Endothelial cell of umbilical vein (primary cell): ENCODE results near the gene GIGYF2. TPM values are rescaled to one million over a fixed set of nuclear protein-coding genes. Genes with fewer than 3 reads are reported as not detected.

Experiments used
- BruUV-seq: library from RNA; stranded (reverse); fragments of 400-500 nt; replicated peaks from 2 replicates; lab custom pipeline; 2021; lab: Mats Ljungman, UMichigan
- CTCF ChIA-PET: fragments of 300-600, 350-600 bp; sonication (Branson Sonifier 250); formaldehyde crosslinking; loops from one replicate; lab custom pipeline; 2021; ENCODE audit warnings: antibody characterized with exemption, inconsistent platforms; lab: Charles Lee
- POLR2A ChIA-PET: fragments of 300-600, 350-600 bp; sonication (Branson Sonifier 250); formaldehyde crosslinking; loops from one replicate; lab custom pipeline; 2021; ENCODE audit warnings: antibody characterized with exemption, inconsistent platforms; lab: Charles Lee
- DNase-seq: peaks from one replicate; pipeline ENCODE4 v3.0.0-alpha.2; 2011; ENCODE audit warnings: low read depth, low spot score
- FAIRE-seq: peaks from 2 replicates; lab custom pipeline; 2011; peaks lifted over from hg19 to GRCh38; lab: Jason Lieb, UNC
- H2AFZ ChIP-seq: 2 replicates; pipeline ENCODE4 v1.6.0; 2012; ENCODE audit warnings: low read depth, low read length, control low read depth, inconsistent platforms
- H3K27ac ChIP-seq: 2 replicates; pipeline ENCODE4 v1.5.1; 2011; ENCODE audit warnings: low read depth, mild to moderate bottlenecking, control low read depth, low read length, moderate library complexity; ENCODE audit not compliant: insufficient read depth
- H3K27me3 ChIP-seq, 2 experiments: 2 replicates each; pipeline versions ENCODE4 v1.6.0 to v1.6.1; 2011; ENCODE audit warnings: low read length in 2 of 2, mixed read lengths in 1 of 2; ENCODE audit not compliant: control insufficient read depth in 2 of 2, insufficient read depth in 2 of 2
- H3K36me3 ChIP-seq, 2 experiments: 2 replicates in 1 of 2; 3 replicates in 1 of 2; pipeline ENCODE4 v1.5.1; 2011; ENCODE audit warnings: low read length in 2 of 2, mild to moderate bottlenecking in 1 of 2, moderate library complexity in 1 of 2; ENCODE audit not compliant: control insufficient read depth in 2 of 2, insufficient read depth in 2 of 2; ENCODE audit errors: extremely low read depth in 1 of 2
- H3K4me1 ChIP-seq: 3 replicates; pipeline ENCODE4 v1.5.1; 2011; ENCODE audit warnings: mild to moderate bottlenecking, low read length; ENCODE audit not compliant: control insufficient read depth, insufficient read depth; ENCODE audit errors: extremely low read depth
- H3K4me2 ChIP-seq: 2 replicates; pipeline ENCODE4 v1.6.1; 2011; ENCODE audit warnings: low read length, control low read depth, mixed read lengths; ENCODE audit not compliant: insufficient read depth
- H3K4me3 ChIP-seq, 3 experiments: fragments of 200-600 bp in 1 of 3; sonication (generic), shearing (Covaris generic) in 1 of 3; replicated peaks in 1 of 3; 2 replicates each; pipeline ENCODE4 v1.5.1; 2011 to 2016; ENCODE audit warnings: control low read depth in 3 of 3, low read length in 3 of 3, mild to moderate bottlenecking in 2 of 3, inconsistent platforms in 1 of 3, low read depth in 1 of 3, moderate library complexity in 1 of 3; ENCODE audit not compliant: insufficient read depth in 1 of 3
- H3K79me2 ChIP-seq: 2 replicates; pipeline ENCODE4 v1.6.0; 2012; ENCODE audit warnings: low read length, inconsistent platforms; ENCODE audit not compliant: control insufficient read depth, insufficient read depth
- H3K9ac ChIP-seq: replicated peaks from 2 replicates; pipeline ENCODE3; 2011; ENCODE audit warnings: low read length, control low read depth; ENCODE audit not compliant: insufficient read depth; ENCODE audit errors: extremely low read depth
- H3K9me1 ChIP-seq: replicated peaks from 3 replicates; pipeline ENCODE4 v1.6.0; 2011; ENCODE audit warnings: mild to moderate bottlenecking, low read length; ENCODE audit not compliant: control insufficient read depth, insufficient read depth; ENCODE audit errors: extremely low read depth
- H3K9me3 ChIP-seq: replicated peaks from 2 replicates; pipeline ENCODE4 v1.5.1; 2012; ENCODE audit warnings: low read length, inconsistent platforms; ENCODE audit not compliant: control insufficient read depth, insufficient read depth
- H4K20me1 ChIP-seq: replicated peaks from 2 replicates; pipeline ENCODE3; 2011; ENCODE audit warnings: mild to moderate bottlenecking, low read length; ENCODE audit not compliant: control insufficient read depth, insufficient read depth; ENCODE audit errors: extremely low read depth
- EZH2 ChIP-seq: IDR thresholded peaks from 2 replicates; pipeline ENCODE4 v1.6.1; 2012; ENCODE audit warnings: borderline replicate concordance, low read depth, mild to moderate bottlenecking, moderate library complexity, low read length, inconsistent platforms; ENCODE audit not compliant: severe bottlenecking
- FOS ChIP-seq: IDR thresholded peaks from 2 replicates; pipeline ENCODE4 v1.6.1; 2011; ENCODE audit warnings: mild to moderate bottlenecking, low read length, moderate library complexity, borderline replicate concordance; ENCODE audit not compliant: insufficient read depth
- GATA2 ChIP-seq: IDR thresholded peaks from 2 replicates; pipeline ENCODE4 v1.7.0; 2011; ENCODE audit warnings: low read depth, mild to moderate bottlenecking, moderate library complexity, mixed read lengths, low read length; ENCODE audit not compliant: insufficient read length, insufficient read depth
- JUN ChIP-seq: IDR thresholded peaks from 2 replicates; pipeline ENCODE4 v1.6.1; 2011; ENCODE audit warnings: borderline replicate concordance, low read depth; ENCODE audit not compliant: insufficient read length, insufficient read depth
- MAX ChIP-seq: IDR thresholded peaks from 2 replicates; pipeline ENCODE4 v1.6.1; 2011; ENCODE audit not compliant: insufficient read depth, insufficient read length
- MYC ChIP-seq: IDR thresholded peaks from one replicate; pipeline ENCODE4 v1.6.1; 2011; ENCODE audit warnings: mild to moderate bottlenecking, low read depth, low read length
- POLR2A ChIP-seq: IDR thresholded peaks from 2 replicates; pipeline ENCODE4 v1.6.1; 2012; ENCODE audit warnings: low read depth, mild to moderate bottlenecking, control low read depth, low read length
- POLR2AphosphoS5 ChIP-seq: IDR thresholded peaks from 2 replicates; pipeline ENCODE4 v1.6.1; 2012; ENCODE audit warnings: low read depth, mild to moderate bottlenecking, control low read depth, low read length, moderate library complexity; ENCODE audit not compliant: insufficient read depth
- dilution Hi-C: fragments of 300-500 bp; cut with MboI; formaldehyde crosslinking; loops from one replicate; pipeline ENCODE4 v1.15.0; 2019; ENCODE audit warnings: low sequenced_read_pairs; ENCODE audit not compliant: extremely low pct_ligation_motif_present
- intact Hi-C: fragments of 100-400 bp; cut with micrococcal nuclease; formaldehyde crosslinking; loops from one replicate; pipeline ENCODE4 v1.10.0; 2022
- polyA plus RNA-seq, 4 experiments: library from polyadenylated mRNA; depleted of rRNA in 3 of 4; stranded (reverse) in 3 of 4; unstranded in 1 of 4; fragments of >200 nt; gene quantifications; 2 replicates each; pipeline versions ENCODE4 v1.2.1 to v1.2.3, GENCODE V29; 2011 to 2012; ENCODE audit warnings: missing spikeins in 1 of 4
- total RNA-seq: library from RNA; stranded (reverse); gene quantifications from 2 replicates; pipeline ENCODE4 v1.2.3, GENCODE V29; 2021
- TF ChIP-seq, protein P1 (sequence below), 2 donors: IDR thresholded peaks; 1 replicate in 1 of 2; 2 replicates in 1 of 2; pipeline ENCODE4 v1.5.1; 2011; ENCODE audit warnings: low read length in 2 of 2, mild to moderate bottlenecking in 2 of 2, moderate library complexity in 2 of 2, control low read depth in 1 of 2, inconsistent platforms in 1 of 2, low read depth in 1 of 2; ENCODE audit not compliant: insufficient read depth in 1 of 2; ENCODE audit errors: extremely low read depth in 1 of 2

The GIGYF2 gene
- total and polyA plus RNA-seq, 2 donors (not counting 3 experiments of a cell fraction or from before 2014, with no cell fraction given), result 22.9 to 56.4 TPM

DNA sequence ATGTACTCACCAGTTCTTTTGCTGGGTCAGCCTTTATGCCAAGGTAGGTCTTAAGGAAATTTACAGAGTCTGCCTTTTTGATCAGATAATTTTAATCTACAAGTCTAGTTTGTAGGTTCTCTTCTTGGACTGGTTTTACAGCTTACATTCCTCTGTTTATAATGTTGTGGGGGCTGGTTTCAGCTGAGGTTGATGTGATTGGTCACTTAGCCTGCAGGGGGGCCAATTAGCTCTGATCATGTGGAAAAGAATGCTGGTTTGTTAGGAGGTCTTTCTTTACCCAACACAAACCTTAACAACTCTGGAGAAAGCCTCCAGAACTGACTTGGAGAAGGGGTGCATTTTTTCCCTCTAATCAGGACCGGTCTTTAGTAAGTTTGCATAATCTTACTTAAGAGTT lies 79.3 kb downstream of the GIGYF2 start, which contains the start of gene KCNJ13:
Gene KCNJ13 (minus strand): TSS at position 131 of the 400 bp plus-strand sequence. CDS start 5,203 bp downstream, outside the sequence.
- intact Hi-C loops, result no loop called here
- Histone ChIP-seq H2AFZ (no peak within 1 kb of the TSS), H3K79me2 (no peaks in the 10 kb centered on the region), H3K9me3 (no peaks in the 10 kb centered on the region), H3K9ac (no peak within 1 kb of the TSS), H3K4me1 (no peaks in the 10 kb centered on the region), H3K36me3 (peaks cover 2 to 5% of the 10 kb centered on the region in 2 experiments), H3K9me1 (no peaks in the 10 kb centered on the region), H3K4me2 (no peak within 1 kb of the TSS), H3K4me3 (no peak within 1 kb of the TSS), H3K27me3 (no peaks in the 10 kb centered on the region), H3K27ac (no peak within 1 kb of the TSS), H4K20me1 (no peaks in the 10 kb centered on the region)
- TF ChIP-seq, protein P1, sequence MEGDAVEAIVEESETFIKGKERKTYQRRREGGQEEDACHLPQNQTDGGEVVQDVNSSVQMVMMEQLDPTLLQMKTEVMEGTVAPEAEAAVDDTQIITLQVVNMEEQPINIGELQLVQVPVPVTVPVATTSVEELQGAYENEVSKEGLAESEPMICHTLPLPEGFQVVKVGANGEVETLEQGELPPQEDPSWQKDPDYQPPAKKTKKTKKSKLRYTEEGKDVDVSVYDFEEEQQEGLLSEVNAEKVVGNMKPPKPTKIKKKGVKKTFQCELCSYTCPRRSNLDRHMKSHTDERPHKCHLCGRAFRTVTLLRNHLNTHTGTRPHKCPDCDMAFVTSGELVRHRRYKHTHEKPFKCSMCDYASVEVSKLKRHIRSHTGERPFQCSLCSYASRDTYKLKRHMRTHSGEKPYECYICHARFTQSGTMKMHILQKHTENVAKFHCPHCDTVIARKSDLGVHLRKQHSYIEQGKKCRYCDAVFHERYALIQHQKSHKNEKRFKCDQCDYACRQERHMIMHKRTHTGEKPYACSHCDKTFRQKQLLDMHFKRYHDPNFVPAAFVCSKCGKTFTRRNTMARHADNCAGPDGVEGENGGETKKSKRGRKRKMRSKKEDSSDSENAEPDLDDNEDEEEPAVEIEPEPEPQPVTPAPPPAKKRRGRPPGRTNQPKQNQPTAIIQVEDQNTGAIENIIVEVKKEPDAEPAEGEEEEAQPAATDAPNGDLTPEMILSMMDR (IDR thresholded peaks at IDR 0.05; ENCODE audit: extremely low read depth in 1 of 2, insufficient read depth in 1 of 2, low read depth in 1 of 2, low read length in 2 of 2), result no peak
- TF ChIP-seq FOS (no peak), EZH2 (no peak), MYC (no peak), MAX (no peak), JUN (no peak), POLR2A (no peak), GATA2 (no peak), POLR2AphosphoS5 (no peak)
- ChIA-PET POLR2A (no interaction called here), CTCF (no interaction called here)
- dilution Hi-C loops, result no loop called here
- BruUV-seq, result no TSS peak
- no peak for DNase-seq
- FAIRE-seq, result no peak
